ENCODE measurements around the gene DGCR2.

Gene DGCR2

DNA sequence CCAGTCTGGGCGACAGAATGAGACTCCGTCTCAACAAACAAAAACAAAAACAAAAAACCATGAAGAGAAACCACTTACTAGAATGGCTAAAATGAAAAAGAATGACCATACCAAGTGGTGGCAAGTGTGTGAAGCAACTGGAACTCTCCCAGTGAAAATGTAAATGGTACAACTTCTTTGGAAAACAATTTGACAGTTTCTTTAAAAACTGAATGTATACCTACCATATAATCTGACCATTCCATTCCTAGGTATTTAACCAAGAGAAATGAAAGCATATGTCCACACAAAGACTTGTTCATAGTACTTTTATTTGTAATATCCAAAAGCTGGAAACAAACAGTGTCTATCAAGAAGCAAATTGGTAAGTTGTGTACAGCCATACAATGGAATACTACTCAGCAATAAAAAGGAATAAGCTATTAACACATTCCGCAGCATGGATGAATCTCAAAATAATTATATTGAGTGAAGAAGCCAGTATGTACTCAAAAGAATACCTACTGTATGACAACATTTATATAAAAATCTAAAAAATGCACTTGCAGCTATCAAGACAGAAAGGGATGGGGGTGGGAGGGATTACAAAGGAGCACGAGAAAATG is 27.7 kb downstream of the DGCR2 start:
- Histone ChIP-seq H3K27me3 (no peaks in the 10 kb centered on the region), H3K9me3 (no peaks in the 10 kb centered on the region), H3K4me1 (no peaks in the 10 kb centered on the region), H3K4me3 (ENCODE audit: low read depth, low read length) (no peak overlapping the region), H3K36me3 (0 out of 2 replicates have a peak, but pooled peaks cover 6% of the 10 kb centered on the region)
- DNase-seq, result no peak
- TF ChIP-seq, protein P1, sequence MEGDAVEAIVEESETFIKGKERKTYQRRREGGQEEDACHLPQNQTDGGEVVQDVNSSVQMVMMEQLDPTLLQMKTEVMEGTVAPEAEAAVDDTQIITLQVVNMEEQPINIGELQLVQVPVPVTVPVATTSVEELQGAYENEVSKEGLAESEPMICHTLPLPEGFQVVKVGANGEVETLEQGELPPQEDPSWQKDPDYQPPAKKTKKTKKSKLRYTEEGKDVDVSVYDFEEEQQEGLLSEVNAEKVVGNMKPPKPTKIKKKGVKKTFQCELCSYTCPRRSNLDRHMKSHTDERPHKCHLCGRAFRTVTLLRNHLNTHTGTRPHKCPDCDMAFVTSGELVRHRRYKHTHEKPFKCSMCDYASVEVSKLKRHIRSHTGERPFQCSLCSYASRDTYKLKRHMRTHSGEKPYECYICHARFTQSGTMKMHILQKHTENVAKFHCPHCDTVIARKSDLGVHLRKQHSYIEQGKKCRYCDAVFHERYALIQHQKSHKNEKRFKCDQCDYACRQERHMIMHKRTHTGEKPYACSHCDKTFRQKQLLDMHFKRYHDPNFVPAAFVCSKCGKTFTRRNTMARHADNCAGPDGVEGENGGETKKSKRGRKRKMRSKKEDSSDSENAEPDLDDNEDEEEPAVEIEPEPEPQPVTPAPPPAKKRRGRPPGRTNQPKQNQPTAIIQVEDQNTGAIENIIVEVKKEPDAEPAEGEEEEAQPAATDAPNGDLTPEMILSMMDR (IDR thresholded peaks at IDR 0.05; ENCODE audit: low read depth, low read length), result no peak

DNA sequence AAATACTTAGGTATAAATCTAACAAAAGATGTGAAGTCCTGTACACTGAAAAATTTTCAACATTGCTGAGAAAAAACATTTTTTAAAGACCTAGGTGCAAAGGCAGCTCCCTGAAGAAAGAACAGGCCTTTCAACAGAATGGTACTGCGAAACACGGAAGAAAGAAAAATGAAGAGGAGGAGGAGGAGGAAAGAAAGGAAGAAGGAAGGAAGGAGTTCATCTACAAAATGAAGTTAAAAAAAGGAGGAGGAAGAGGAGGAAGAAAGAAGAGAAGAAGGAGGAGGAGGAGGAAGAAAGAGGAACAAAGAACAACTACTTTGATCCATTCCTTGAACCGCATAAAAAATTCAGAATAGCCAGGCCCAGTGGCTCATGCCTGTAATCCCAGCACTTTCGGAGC is 29.5 kb downstream of the DGCR2 start:
- H3K4me3 ChIP-seq (ENCODE audit: low read depth, low read length), result no peak overlapping the region
- H3K36me3 ChIP-seq, result no peaks in the 10 kb centered on the region
- DNase-seq, result no peak
- no peaks in the 10 kb centered on the region for H3K9me3 ChIP-seq
- TF ChIP-seq, protein P1 (IDR thresholded peaks at IDR 0.05; ENCODE audit: low read depth, low read length), result no peak
- no peaks in the 10 kb centered on the region for H3K27me3 ChIP-seq
- no peaks in the 10 kb centered on the region for H3K4me1 ChIP-seq

DNA sequence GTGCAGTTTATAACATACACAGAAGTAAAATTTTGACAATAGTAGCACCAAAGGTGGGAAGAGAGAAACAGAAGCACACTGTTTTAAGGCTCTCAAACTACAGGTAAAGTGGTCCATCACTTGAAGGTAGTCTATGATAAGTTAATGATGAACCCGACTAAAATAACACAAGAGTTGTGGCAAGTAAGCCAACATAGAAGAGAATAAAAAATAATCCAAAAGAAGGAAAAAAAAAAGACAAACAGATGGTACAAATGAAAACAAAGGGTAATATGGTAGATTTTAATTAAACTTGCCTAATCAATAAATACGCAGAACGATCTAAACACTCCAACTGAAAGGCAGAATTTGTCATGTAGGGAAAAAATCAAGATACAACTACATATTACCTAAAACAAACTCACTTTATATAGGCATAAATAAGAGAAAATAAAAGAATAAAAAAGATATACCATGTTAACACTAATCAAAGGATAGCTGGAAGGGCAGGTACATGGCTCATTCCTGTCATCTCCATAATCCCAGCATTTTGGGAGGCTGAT is 31.6 kb downstream of the DGCR2 start:
- no peak for DNase-seq
- Histone ChIP-seq H3K36me3 (no peaks in the 10 kb centered on the region), H3K4me1 (no peaks in the 10 kb centered on the region), H3K9me3 (no peaks in the 10 kb centered on the region), H3K4me3 (ENCODE audit: low read depth, low read length) (no peak overlapping the region), H3K27me3 (no peaks in the 10 kb centered on the region)
- TF ChIP-seq, protein P1 (IDR thresholded peaks at IDR 0.05; ENCODE audit: low read depth, low read length), result no peak

DNA sequence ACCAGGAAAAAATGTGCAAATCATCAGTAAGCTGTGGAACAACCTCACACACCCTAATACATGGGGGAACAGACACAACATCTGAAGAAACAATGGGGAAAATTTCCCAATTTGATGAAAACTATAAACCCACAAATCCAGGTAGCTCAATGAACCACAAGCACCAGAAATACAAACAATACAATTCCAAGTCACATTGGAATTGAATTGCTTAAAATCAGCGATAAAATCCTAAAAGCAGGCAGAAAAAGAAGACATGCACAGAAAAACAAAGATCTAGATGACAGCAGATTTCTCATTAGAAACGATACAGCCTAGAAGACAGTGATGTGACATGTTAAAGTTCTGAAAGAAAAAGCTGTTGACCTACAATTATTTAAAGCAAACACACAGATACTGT is 32.0 kb downstream of the DGCR2 start:
- no peaks in the 10 kb centered on the region for H3K36me3 ChIP-seq
- TF ChIP-seq, protein P1 (IDR thresholded peaks at IDR 0.05; ENCODE audit: low read depth, low read length), result no peak
- DNase-seq, result no peak
- H3K9me3 ChIP-seq, result no peaks in the 10 kb centered on the region
- H3K4me1 ChIP-seq, result no peaks in the 10 kb centered on the region
- no peaks in the 10 kb centered on the region for H3K27me3 ChIP-seq
- no peak overlapping the region for H3K4me3 ChIP-seq (ENCODE audit: low read depth, low read length)

DNA sequence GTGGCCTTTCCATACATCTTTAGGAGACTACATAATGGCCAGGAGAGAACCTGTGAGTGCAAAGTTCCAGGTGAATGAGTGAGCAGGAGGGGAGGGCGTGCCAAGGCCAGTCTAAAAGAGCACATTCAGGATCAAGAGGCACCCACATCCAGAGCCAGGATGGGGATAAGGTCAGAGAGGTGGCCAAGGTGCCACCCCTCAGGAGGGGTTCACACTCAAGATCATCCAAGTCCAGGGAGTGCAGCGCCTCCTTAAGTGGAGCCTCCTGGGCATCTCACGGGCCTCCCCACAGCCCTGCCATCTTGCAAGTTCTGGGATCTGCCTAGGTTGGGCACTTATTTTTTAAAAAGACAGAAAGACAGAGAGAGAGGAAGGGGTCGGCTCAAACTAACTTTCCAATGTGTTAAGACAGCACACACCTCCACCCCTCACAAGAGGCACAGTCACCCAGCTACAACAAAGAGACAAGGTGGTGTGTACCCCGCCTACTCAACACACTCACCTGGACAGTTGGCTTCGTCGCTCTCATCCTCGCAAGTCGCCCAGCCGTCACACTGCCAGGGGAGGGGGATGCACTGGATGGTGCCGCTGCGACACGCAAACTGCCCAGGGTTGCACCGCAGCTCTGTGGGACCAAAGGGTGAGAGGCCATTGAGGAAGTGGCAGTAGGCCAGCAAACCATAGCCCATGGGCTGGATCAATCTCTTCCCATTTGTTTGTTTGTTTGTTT is 33.2 kb downstream of the DGCR2 start:
- no peaks in the 10 kb centered on the region for H3K36me3 ChIP-seq
- H3K4me3 ChIP-seq (ENCODE audit: low read depth, low read length), result no peak overlapping the region
- no peaks in the 10 kb centered on the region for H3K27me3 ChIP-seq
- DNase-seq, result no peak
- H3K9me3 ChIP-seq, result no peaks in the 10 kb centered on the region
- TF ChIP-seq, protein P1 (IDR thresholded peaks at IDR 0.05; ENCODE audit: low read depth, low read length), result no peak
- H3K4me1 ChIP-seq, result no peaks in the 10 kb centered on the region

DNA sequence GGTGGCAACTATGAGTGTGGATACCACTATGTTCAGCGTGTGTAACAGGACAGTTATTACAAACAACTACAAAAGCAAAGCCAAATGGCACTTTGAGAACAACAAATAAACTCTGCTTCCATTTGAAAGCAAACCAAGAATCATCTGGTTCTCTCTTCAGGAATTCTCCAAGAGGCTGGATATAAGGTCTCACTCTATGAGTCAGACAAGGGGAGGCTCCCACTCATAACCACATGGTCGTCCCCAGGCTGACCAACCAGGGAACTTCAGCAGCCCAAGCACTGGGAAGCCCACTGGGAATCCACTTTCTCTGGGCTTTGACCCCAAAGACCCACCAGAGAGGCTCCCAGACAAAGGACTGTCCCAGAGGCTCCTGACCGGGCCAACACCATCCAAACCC is 35.3 kb downstream of the DGCR2 start:
- no peaks in the 10 kb centered on the region for H3K9me3 ChIP-seq
- H3K36me3 ChIP-seq, result no peaks in the 10 kb centered on the region
- H3K4me1 ChIP-seq, result no peaks in the 10 kb centered on the region
- no peak overlapping the region for H3K4me3 ChIP-seq (ENCODE audit: low read depth, low read length)
- no peaks in the 10 kb centered on the region for H3K27me3 ChIP-seq
- DNase-seq, result no peak
- TF ChIP-seq, protein P1 (IDR thresholded peaks at IDR 0.05; ENCODE audit: low read depth, low read length), result no peak
